Ishikawa (cell line): ENCODE results near the gene EEF1AKMT3.

Experiments used
- CEBPB ChIP-seq: IDR thresholded peaks from 2 replicates; pipeline ENCODE4 v1.6.1; 2012
- CREB1 ChIP-seq: IDR thresholded peaks from 2 replicates; pipeline ENCODE4 v1.6.1; 2012; ENCODE audit warnings: low read depth
- EGR1 ChIP-seq: IDR thresholded peaks from 2 replicates; pipeline ENCODE4 v1.6.1; 2012
- EP300 ChIP-seq: IDR thresholded peaks from 2 replicates; pipeline ENCODE4 v1.6.1; 2012; ENCODE audit warnings: borderline replicate concordance
- FOXM1 ChIP-seq: IDR thresholded peaks from 2 replicates; pipeline ENCODE4 v1.6.1; 2012; ENCODE audit warnings: low read depth, borderline replicate concordance
- NFIC ChIP-seq: IDR thresholded peaks from 2 replicates; pipeline ENCODE4 v1.6.1; 2012
- RAD21 ChIP-seq: IDR thresholded peaks from 2 replicates; pipeline ENCODE4 v1.6.1; 2012; ENCODE audit warnings: low read depth
- TAF1 ChIP-seq: IDR thresholded peaks from 2 replicates; pipeline ENCODE4 v1.6.1; 2012; ENCODE audit warnings: low read depth, mild to moderate bottlenecking
- TCF12 ChIP-seq: IDR thresholded peaks from 2 replicates; pipeline ENCODE4 v1.6.1; 2012; ENCODE audit warnings: low read depth
- TEAD4 ChIP-seq: IDR thresholded peaks from 2 replicates; pipeline ENCODE4 v1.6.1; 2012
- YY1 ChIP-seq: IDR thresholded peaks from 2 replicates; pipeline ENCODE4 v1.6.1; 2012; ENCODE audit warnings: low read depth
- ZBTB7A ChIP-seq: IDR thresholded peaks from 2 replicates; pipeline ENCODE4 v1.6.1; 2012; ENCODE audit warnings: low read depth
- TF ChIP-seq, protein P1 (sequence below): IDR thresholded peaks from 2 replicates; pipeline ENCODE4 v1.6.1; 2012
- TF ChIP-seq, protein P2 (sequence below): IDR thresholded peaks from 2 replicates; pipeline ENCODE4 v1.6.1; 2012; ENCODE audit warnings: low read depth, mild to moderate bottlenecking
- TF ChIP-seq, protein P3 (sequence below): IDR thresholded peaks from 2 replicates; pipeline ENCODE4 v1.6.1; 2012

EEF1AKMT3 gene

DNA sequence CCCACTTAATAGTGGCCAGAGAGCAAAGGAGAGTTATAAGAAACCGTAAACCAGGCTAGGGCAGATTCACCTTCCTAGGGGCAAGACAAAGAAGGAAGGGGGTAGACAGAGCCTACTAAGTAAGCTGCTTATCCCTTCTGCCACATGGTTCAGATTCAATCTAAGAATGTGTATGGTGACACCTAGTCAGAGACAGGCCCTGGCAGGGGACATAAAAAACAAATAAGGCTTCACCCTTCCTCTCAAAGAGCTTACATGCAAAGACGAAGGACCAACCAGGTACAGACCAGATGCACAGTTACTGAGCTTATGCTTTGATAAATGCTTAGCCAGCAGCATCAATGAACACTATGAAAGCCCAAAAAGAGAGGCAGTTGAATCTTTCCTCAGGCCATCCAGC is 10.0 kb upstream of the EEF1AKMT3 start:
- no peak for TF ChIP-seq YY1
- TF ChIP-seq EGR1, result no peak
- TF ChIP-seq CEBPB, result no peak
- TF ChIP-seq, protein P1, sequence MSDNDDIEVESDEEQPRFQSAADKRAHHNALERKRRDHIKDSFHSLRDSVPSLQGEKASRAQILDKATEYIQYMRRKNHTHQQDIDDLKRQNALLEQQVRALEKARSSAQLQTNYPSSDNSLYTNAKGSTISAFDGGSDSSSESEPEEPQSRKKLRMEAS, result no peak
- no peak for TF ChIP-seq EP300
- no peak for TF ChIP-seq FOXM1
- no peak for TF ChIP-seq TEAD4
- TF ChIP-seq, protein P2, sequence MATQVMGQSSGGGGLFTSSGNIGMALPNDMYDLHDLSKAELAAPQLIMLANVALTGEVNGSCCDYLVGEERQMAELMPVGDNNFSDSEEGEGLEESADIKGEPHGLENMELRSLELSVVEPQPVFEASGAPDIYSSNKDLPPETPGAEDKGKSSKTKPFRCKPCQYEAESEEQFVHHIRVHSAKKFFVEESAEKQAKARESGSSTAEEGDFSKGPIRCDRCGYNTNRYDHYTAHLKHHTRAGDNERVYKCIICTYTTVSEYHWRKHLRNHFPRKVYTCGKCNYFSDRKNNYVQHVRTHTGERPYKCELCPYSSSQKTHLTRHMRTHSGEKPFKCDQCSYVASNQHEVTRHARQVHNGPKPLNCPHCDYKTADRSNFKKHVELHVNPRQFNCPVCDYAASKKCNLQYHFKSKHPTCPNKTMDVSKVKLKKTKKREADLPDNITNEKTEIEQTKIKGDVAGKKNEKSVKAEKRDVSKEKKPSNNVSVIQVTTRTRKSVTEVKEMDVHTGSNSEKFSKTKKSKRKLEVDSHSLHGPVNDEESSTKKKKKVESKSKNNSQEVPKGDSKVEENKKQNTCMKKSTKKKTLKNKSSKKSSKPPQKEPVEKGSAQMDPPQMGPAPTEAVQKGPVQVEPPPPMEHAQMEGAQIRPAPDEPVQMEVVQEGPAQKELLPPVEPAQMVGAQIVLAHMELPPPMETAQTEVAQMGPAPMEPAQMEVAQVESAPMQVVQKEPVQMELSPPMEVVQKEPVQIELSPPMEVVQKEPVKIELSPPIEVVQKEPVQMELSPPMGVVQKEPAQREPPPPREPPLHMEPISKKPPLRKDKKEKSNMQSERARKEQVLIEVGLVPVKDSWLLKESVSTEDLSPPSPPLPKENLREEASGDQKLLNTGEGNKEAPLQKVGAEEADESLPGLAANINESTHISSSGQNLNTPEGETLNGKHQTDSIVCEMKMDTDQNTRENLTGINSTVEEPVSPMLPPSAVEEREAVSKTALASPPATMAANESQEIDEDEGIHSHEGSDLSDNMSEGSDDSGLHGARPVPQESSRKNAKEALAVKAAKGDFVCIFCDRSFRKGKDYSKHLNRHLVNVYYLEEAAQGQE, result no peak
- no peak for TF ChIP-seq RAD21
- TF ChIP-seq, protein P3, sequence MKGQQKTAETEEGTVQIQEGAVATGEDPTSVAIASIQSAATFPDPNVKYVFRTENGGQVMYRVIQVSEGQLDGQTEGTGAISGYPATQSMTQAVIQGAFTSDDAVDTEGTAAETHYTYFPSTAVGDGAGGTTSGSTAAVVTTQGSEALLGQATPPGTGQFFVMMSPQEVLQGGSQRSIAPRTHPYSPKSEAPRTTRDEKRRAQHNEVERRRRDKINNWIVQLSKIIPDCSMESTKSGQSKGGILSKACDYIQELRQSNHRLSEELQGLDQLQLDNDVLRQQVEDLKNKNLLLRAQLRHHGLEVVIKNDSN, result no peak

- TF ChIP-seq TAF1 (no peak), FOXM1 (no peak), EGR1 (no peak), EP300 (no peak), CREB1 (no peak), TCF12 (no peak), NFIC (no peak), YY1 (no peak), CEBPB (no peak), ZBTB7A (no peak), TEAD4 (no peak), RAD21 (no peak)
- TF ChIP-seq, protein P2, result no peak
- TF ChIP-seq, protein P3, result no peak
- TF ChIP-seq, protein P1, result no peak
Observed at GRCh38 chr12:57763881-57764661, 8.3 kb upstream of the EEF1AKMT3 start.

GRCh38 chr12:57764662-57765002 is 7.8 kb upstream of the EEF1AKMT3 start:
- TF ChIP-seq, protein P3, result peak; percentile 50; the same call in 1 of the 2 replicates
- TF ChIP-seq TAF1 (peak; percentile 34; the same call in 1 of the 2 replicates), TCF12 (no peak)
- TF ChIP-seq, protein P1, result peak; percentile 82

DNA sequence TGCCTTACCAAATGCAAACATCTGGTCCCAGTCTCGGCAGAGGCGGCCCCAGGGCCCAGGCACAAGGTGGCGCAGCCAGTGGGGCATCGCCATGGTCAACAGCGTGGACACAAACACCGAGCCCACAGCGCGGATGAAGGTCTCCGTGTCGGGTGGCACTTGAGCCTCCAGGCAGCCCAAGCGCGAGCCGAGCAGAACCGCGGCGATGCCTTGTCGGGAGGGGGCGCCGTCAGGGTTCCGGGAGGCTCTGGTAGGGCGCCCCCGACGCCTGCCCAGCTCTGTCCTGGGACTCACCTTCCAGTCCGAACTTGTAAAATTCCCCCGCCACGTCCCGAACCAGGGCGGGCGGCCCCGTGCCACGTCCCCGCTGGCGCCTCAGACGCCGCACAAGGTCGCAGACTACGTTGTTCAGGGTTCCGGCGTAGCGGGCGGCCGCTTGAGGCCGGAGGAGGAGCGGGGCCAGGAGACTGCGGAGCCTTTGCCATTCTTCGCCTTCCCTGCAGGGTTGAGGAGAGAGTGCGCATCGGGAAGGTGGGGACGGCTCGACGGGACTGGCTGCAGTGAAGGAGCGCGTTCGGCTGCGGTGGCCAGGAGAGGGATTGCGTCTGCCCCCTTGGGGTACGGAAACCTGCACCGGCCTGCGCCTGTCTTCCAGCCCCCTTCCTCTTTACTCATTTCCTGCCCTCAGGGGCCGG is 7.3 kb upstream of the EEF1AKMT3 start:
- no peak for TF ChIP-seq CREB1
- TF ChIP-seq ZBTB7A, result peak; percentile 61; the same call in 1 of the 2 replicates
- TF ChIP-seq NFIC, result no peak
- TF ChIP-seq, protein P3, result no peak
- no peak for TF ChIP-seq RAD21
